Naive B cell (primary cell): ENCODE data around the gene OTUB2. TPM values are rescaled to one million over a fixed set of nuclear protein-coding genes. Genes with fewer than 3 reads are reported as not detected.

Experiments used
- ATAC-seq, 2 donors: fragments of 150-1000 bp; cut with Tn5 transposase; 2 replicates each; pipeline ENCODE4 v1.10.0; 2021; ENCODE audit warnings: low read depth in 2 of 2, mild to moderate bottlenecking in 2 of 2, moderate library complexity in 2 of 2
- DNase-seq: peaks from one replicate; pipeline ENCODE4 v3.0.0; 2022
- H3K27ac Mint-ChIP-seq, 6 donors: one replicate each; pipeline ENCODE4 v1.8.0; 2020 to 2022; ENCODE audit warnings: mild to moderate bottlenecking in 6 of 6, mixed read lengths in 6 of 6, moderate library complexity in 5 of 6, inconsistent platforms in 2 of 6
- H3K27me3 Mint-ChIP-seq, 3 donors: one replicate each; pipeline ENCODE4 v1.8.0; 2021 to 2022; ENCODE audit warnings: mixed read lengths in 3 of 3, mild to moderate bottlenecking in 1 of 3
- H3K36me3 Mint-ChIP-seq, 2 donors: one replicate each; pipeline ENCODE4 v1.8.0; 2020 to 2022; ENCODE audit warnings: mixed read lengths in 2 of 2, inconsistent platforms in 1 of 2, mild to moderate bottlenecking in 1 of 2
- H3K4me1 Mint-ChIP-seq, 3 donors: one replicate each; pipeline ENCODE4 v1.8.0; 2020 to 2022; ENCODE audit warnings: mixed read lengths in 3 of 3, inconsistent platforms in 1 of 3, mild to moderate bottlenecking in 1 of 3, moderate library complexity in 1 of 3
- H3K4me3 Mint-ChIP-seq, 8 donors: one replicate each; pipeline ENCODE4 v1.8.0; 2020 to 2022; ENCODE audit warnings: mild to moderate bottlenecking in 8 of 8, mixed read lengths in 8 of 8, moderate library complexity in 8 of 8, inconsistent platforms in 2 of 8
- H3K9me3 Mint-ChIP-seq, 7 donors: one replicate each; pipeline ENCODE4 v1.8.0; 2020 to 2022; ENCODE audit warnings: mixed read lengths in 7 of 7, mild to moderate bottlenecking in 5 of 7, inconsistent platforms in 2 of 7, moderate library complexity in 1 of 7
- polyA plus RNA-seq, 6 donors: library from polyadenylated mRNA; unstranded; fragments of 300-500 nt; fragmentation: Illumina TruSeq; gene quantifications; one replicate each; pipeline ENCODE4 v1.2.3, GENCODE V29; 2021; ENCODE audit warnings: low read depth in 6 of 6

The OTUB2 gene
- polyA plus RNA-seq, 6 donors from 2014 or later = 0.08 to 0.23 (median 0.20) TPM; not detected in 1

DNA sequence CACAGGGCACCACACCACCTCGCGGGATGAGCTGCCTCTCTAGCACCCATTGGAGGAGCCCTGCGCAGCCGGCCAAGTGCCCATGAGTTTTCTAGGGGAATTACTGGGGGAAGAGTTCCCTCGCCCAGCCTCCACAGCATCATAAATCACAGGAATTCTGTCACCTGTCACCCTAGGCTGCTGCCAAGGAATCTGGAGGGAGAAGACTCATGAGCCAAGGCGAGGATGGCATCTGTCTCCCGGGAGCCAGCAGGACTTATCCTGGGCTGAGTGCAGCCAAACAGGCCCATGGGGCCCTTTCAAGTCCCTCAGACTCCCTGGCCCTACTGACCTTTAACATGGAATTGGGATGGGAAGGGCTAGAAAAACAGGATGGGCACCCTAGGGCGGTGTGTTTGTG lies 7.8 kb upstream of the OTUB2 start:
- H3K4me3 Mint-ChIP-seq = peak overlapping the region in 1 of 8 donors; percentile 70
- no peaks in the 10 kb centered on the region for H3K36me3 Mint-ChIP-seq
- H3K27ac Mint-ChIP-seq = no peak overlapping the region
- no peaks in the 10 kb centered on the region for H3K4me1 Mint-ChIP-seq
- peaks cover 16 to 68% (median 63%) of the 10 kb centered on the region in 3 donors for H3K27me3 Mint-ChIP-seq
- ATAC-seq = no peak
- no peak for DNase-seq
- peaks cover 0 to 2% (median 0%) of the 10 kb centered on the region in 7 donors for H3K9me3 Mint-ChIP-seq

DNA sequence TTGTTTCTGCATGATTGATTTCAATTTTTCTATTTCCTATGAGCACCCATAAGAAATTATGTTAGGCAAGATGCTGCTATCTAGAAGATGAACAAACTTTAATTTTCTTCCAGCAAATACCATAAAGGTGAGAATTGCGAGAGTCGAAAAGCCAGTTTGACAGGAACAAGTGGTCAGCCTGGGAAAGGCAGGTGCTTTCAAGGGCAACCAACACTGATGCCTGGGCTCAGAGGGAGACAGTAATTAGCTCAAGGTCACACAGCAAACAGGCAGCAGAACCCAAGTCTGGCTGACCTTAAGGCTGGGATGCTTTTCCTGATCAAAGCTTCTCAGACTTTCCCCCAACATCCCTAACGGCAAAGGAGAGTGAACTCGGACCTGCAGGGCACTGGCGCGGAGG lies 6.8 kb upstream of the OTUB2 start:
- DNase-seq = no peak
- peaks cover 0 to 2% (median 0%) of the 10 kb centered on the region in 7 donors for H3K9me3 Mint-ChIP-seq
- no peak overlapping the region for H3K27ac Mint-ChIP-seq
- H3K4me1 Mint-ChIP-seq = no peaks in the 10 kb centered on the region
- no peak for ATAC-seq
- H3K4me3 Mint-ChIP-seq = no peak overlapping the region
- peaks cover 21 to 72% (median 72%) of the 10 kb centered on the region in 3 donors for H3K27me3 Mint-ChIP-seq
- H3K36me3 Mint-ChIP-seq = no peaks in the 10 kb centered on the region

DNA sequence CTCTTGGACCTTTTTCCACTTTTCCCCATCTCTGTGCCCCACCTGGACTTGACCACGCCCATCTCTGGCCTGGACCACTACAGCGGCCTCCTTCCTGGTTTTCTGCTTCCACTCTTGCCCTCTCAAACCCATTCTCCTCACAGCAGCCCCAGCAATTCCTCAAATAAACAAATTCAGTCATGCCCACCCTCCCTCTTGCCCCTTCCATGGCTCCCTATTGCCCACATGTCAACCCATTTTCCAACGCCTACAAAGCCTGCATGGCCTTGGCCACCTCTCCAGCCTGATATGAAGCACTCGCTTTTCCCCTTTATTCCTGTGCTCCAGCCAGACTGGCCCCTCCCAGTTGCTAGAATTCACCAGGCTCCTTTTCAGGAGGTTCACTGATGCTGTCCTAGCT lies 5.9 kb upstream of the OTUB2 start:
- Mint-ChIP-seq H3K27ac (no peak overlapping the region), H3K4me3 (no peak overlapping the region), H3K27me3 (peaks cover 23 to 75% (median 72%) of the 10 kb centered on the region in 3 donors), H3K9me3 (peaks cover 0 to 2% (median 0%) of the 10 kb centered on the region in 7 donors), H3K36me3 (no peaks in the 10 kb centered on the region), H3K4me1 (no peaks in the 10 kb centered on the region)
- no peak for DNase-seq
- no peak for ATAC-seq

DNA sequence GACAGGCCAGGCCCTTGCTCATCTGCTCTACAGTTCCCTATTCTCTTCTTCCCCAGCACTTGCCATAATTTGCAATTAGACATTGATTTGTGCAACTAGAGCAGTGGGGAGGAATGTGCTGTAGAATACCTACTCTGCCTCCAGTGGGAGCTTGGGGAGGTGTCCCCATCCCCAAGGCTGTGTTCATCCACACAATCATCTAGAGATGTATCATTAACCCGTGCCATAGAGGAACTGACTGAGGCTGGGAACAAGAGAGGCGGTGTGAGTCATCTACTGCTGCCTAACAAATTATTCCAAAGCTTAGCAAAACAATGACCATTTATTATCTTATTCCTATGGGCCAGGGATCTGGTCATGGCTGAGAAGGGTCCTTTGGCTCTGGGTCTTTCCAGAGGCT lies 5.1 kb upstream of the OTUB2 start:
- Mint-ChIP-seq H3K4me1 (peaks cover 3 to 5% (median 3%) of the 10 kb centered on the region in 3 donors), H3K36me3 (no peaks in the 10 kb centered on the region), H3K27ac (peak overlapping the region in 1 of 6 donors; percentile 1), H3K9me3 (peaks cover 0 to under 1% (median 0%) of the 10 kb centered on the region in 7 donors), H3K4me3 (no peak overlapping the region), H3K27me3 (peaks cover 25 to 77% (median 72%) of the 10 kb centered on the region in 3 donors)
- ATAC-seq = no peak
- no peak for DNase-seq

DNA sequence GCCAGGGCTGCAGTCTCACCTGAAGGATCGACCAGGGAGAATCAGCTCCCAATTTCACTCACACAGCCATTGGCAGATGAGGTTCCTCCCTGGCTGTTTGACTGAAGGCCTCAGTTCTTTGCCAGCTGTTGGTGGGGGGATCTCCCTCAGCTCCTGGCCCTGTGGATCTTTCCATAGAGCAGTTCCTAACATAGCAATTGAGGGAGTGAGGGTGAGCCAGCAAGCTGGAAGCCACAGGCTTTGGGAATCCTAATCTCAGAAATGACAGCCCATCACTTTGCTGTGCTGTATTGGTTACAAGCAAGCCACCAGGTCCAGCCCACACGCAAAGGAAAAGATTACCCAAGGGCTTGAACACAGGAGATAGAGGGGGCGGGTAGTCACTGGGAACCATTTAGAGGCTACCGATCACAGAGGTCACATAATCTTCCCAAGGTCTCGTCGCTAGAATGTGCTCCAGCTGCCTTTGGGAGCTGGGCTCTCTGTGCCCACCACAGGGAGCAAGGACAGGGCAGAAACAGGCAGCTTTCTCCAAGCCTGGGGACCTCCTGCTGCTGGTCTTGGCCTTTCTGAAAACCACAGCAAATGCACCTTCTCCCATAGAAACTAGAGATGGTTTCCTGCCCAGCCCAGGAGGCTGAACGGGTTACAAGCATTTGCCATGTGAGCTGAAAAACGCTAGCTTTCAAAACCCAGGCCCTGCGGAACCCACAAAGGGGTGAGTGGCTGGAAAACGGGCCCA lies 4.6 kb upstream of the OTUB2 start:
- DNase-seq = no peak
- H3K9me3 Mint-ChIP-seq = no peaks in the 10 kb centered on the region
- no peak overlapping the region for H3K27ac Mint-ChIP-seq
- ATAC-seq = no peak
- no peak overlapping the region for H3K4me3 Mint-ChIP-seq
- H3K4me1 Mint-ChIP-seq = peaks cover 5 to 6% (median 5%) of the 10 kb centered on the region in 3 donors
- H3K36me3 Mint-ChIP-seq = no peaks in the 10 kb centered on the region
- peaks cover 28 to 77% (median 69%) of the 10 kb centered on the region in 3 donors for H3K27me3 Mint-ChIP-seq

DNA sequence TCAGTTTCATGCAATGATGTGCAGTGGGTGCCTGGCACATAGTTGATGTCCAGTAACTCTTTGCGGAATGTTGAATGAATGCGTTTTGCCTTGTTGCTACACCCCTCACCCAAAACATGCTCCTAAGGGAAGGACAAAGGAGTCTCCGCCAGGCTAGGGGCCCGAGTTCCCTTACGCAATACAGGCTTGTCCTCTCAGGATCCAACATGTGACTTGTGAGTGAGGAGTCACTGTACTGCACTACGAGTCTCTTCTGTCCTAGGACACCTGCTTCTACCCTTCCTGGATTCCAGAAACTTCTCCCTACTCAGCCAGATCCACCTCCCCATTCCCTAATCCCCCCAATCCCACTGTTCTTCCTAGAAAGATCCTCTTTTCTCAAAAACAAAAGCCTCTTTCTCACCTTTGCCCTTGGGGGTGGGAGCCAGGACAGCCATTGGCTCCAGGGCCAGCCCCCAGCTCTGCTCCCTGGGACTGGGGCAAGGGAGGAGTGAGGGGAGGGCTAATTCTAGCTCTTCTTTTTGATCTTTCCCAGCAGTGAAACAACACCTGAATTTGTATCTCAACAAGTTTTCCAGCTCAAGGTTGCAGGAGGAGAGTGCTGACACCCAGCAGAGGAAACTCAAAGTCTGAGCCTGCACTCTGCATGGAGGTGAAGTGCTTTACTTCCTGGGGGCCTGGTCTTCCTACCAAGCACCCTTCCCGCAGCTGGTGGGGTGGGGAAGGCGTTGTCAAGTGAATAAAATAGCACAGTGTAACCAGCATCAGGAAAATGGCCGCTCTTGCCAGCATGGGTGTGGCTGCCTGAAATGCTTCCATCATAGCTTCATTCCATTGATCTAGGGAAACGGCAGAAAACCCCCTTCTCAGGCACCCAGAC lies 3.4 kb upstream of the OTUB2 start:
- Mint-ChIP-seq H3K4me3 (no peak overlapping the region), H3K9me3 (no peaks in the 10 kb centered on the region), H3K27ac (peak overlapping the region in 1 of 6 donors; percentile 72), H3K36me3 (no peaks in the 10 kb centered on the region), H3K4me1 (peaks cover 5 to 6% (median 5%) of the 10 kb centered on the region in 3 donors), H3K27me3 (peaks cover 20 to 71% (median 59%) of the 10 kb centered on the region in 3 donors)
- DNase-seq (no peak), ATAC-seq (no peak)

DNA sequence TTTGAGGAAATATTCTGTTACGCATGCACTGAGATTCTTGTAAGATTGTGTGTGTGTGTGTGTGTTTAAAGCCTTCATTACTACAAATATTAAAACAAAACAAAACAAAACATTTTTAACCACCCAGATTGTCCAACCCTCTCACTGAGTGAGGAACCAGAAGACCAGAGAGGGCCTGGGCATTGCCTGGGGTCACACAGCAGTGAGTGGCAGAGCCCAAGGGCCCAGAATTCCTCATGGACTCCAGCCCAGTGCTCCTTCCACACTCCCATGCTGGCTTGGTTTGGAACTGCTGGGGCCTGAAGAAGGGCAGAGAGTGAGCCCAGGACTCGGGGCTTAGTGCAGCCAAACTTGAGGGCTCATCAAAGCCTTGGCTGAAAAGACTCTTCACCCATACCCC lies 1.6 kb upstream of the OTUB2 start:
- peaks cover 17 to 66% (median 51%) of the 10 kb centered on the region in 3 donors for H3K27me3 Mint-ChIP-seq
- no peaks in the 10 kb centered on the region for H3K36me3 Mint-ChIP-seq
- ATAC-seq (no peak), DNase-seq (no peak)
- H3K9me3 Mint-ChIP-seq = no peaks in the 10 kb centered on the region
- no peak overlapping the region for H3K27ac Mint-ChIP-seq
- peak overlapping the region in 1 of 8 donors; percentile 5 for H3K4me3 Mint-ChIP-seq
- H3K4me1 Mint-ChIP-seq = peaks cover 5 to 11% (median 9%) of the 10 kb centered on the region in 3 donors

DNA sequence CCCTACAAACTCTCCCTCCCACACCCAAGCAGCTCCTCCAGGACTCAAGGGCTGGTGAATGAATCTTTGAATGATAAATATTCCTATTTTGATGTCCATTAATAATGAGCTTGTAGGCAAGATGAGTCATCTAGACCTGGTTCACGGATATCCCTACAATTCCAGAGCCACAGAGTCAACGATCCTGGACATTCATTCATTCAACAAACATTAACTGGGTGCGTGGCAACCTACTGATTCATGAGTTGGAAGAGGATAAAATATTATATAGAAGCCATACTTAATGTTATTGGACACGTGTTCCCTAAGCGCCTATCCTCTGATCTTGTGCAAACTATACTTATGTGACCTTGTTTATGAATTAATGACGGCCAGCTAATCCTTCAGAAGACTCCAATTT lies 420 bp upstream of the OTUB2 start:
- Mint-ChIP-seq H3K4me1 (peaks cover 5 to 11% (median 9%) of the 10 kb centered on the region in 3 donors), H3K27me3 (peaks cover 21 to 67% (median 48%) of the 10 kb centered on the region in 3 donors), H3K27ac (peak overlapping the region in 1 of 6 donors; percentile 23), H3K9me3 (no peaks in the 10 kb centered on the region), H3K4me3 (peak overlapping the region; percentile 68 to 91 (median 84)), H3K36me3 (no peaks in the 10 kb centered on the region)
- ATAC-seq (no peak), DNase-seq (no peak)

DNA sequence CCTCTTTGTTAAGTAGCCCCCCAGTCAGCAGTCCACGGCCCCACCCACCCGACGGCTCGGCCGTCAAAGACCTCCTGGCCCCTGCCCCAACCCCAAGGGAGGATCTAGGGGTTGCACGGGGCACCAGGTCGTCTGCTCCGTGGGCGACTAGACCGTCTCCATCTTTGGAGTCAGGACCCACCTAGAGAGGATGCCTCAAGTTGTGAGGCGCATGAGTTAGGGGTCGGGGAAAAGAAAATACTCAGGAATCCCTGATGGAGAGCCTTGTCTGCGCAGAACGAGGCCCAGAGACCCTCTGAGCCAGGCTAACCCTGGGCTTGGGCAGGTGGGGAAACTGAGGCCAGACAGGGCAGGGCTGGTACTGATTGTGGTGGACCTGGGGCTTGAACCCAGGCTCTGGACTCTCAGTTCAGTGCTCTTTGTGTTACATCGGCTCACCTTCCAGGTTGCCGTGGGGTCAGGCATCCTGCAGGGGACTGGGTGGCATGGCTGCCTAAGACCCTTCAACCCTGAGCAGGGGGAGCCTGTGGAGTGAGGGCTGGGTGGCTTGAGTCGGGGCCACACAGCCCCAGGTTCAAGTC lies 839 bp downstream of the OTUB2 start:
- peaks cover 21 to 57% (median 39%) of the 10 kb centered on the region in 3 donors for H3K27me3 Mint-ChIP-seq
- no peaks in the 10 kb centered on the region for H3K36me3 Mint-ChIP-seq
- DNase-seq (no peak), ATAC-seq (no peak)
- no peak overlapping the region for H3K27ac Mint-ChIP-seq
- no peaks in the 10 kb centered on the region for H3K9me3 Mint-ChIP-seq
- H3K4me3 Mint-ChIP-seq = peak overlapping the region; percentile 21 to 80 (median 72)
- peaks cover 5 to 11% (median 9%) of the 10 kb centered on the region in 3 donors for H3K4me1 Mint-ChIP-seq

DNA sequence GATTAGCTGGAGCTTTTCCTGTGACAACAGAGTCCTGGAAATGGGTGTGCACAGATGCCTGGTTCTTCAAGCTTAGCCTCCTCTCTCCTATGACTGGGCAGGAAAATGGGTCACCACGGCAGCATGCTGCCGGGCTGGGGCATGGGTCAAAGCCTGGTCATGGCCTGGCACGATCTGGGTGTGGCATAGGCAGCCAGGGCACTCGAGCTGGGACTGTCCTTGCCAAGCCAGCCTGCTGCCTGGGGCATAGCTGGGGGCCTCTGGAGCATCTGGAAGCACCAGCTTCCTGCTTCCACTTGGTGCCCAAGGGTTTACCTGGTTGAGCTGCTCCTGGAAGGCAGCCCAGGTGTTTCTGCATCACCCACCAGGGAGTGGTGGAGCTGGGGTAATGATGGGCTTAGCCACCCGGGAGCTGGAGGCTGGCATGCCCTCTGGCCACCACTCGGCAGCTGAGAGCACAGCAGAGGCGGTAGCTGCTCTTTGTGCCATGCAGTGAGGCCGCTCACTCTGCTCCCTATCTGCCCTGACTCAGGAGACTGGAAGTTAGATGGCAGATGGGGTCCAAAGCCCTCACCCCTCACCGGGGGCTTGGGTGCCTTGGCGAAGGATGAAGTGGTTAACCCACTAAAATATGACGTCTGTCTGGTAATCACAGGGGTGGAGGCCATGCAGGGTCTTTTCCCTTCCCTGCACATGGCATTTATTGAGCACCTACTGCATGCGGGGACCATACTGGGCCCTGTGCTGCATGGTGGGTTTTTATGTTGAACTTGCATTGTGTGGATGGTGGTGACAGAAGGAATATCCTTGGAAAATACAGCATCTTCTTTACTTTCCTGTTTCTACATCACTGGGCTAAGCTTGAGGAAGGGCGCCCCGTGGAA lies 1.7 kb downstream of the OTUB2 start:
- no peaks in the 10 kb centered on the region for H3K36me3 Mint-ChIP-seq
- H3K4me1 Mint-ChIP-seq = peaks cover 5 to 11% (median 9%) of the 10 kb centered on the region in 3 donors
- no peak for ATAC-seq
- H3K9me3 Mint-ChIP-seq = no peaks in the 10 kb centered on the region
- peaks cover 21 to 49% (median 31%) of the 10 kb centered on the region in 3 donors for H3K27me3 Mint-ChIP-seq
- peak overlapping the region in 2 of 6 donors; percentile 4 to 65 for H3K27ac Mint-ChIP-seq
- H3K4me3 Mint-ChIP-seq = peak overlapping the region; percentile 21 to 76 (median 66)
- no peak for DNase-seq

DNA sequence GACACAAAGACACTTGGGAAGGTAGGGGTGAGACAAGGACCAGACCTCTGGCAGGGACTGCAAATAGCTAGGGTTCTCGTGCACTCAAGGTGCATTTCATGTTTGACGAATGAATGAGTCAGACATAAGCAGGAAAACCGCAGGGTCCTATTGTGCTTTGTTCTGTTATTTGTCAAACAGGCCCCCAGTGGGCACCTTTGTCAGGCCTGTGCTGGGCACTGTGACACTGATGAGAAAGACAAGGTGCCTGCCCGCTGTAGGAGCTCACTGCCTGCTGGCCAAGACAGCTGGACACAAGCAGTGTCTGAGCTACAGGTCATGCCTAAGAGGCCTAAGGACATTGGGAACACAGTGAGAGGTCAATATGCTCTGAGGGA lies 2.3 kb downstream of the OTUB2 start:
- ATAC-seq (no peak), DNase-seq (no peak)
- Mint-ChIP-seq H3K4me3 (peak overlapping the region in 5 of 8 donors; percentile 21 to 73 (median 47)), H3K4me1 (peaks cover 5 to 11% (median 9%) of the 10 kb centered on the region in 3 donors), H3K27me3 (peaks cover 18 to 43% (median 25%) of the 10 kb centered on the region in 3 donors), H3K27ac (peak overlapping the region in 1 of 6 donors; percentile 48), H3K9me3 (no peaks in the 10 kb centered on the region), H3K36me3 (no peaks in the 10 kb centered on the region)

DNA sequence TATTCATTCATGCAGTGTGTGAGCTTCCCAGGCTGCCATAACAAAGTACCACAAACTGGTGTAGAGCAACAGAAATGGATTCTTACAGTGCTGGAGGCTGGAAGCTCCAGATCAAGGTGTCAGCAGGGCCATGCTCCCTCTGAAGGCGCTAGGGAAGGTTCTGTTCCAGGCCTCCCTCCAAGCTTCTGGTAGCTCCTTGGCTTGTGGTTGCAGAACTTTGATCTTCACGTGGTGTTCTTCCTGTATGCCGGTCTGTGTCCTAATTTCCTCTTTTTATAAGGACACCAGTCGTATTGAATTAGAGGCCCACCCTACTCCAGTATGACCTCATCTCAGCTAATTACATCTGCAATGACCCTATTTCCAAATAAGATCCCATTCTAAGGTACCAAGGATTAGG lies 3.1 kb downstream of the OTUB2 start:
- Mint-ChIP-seq H3K27ac (no peak overlapping the region), H3K27me3 (peaks cover 13 to 34% (median 17%) of the 10 kb centered on the region in 3 donors), H3K4me3 (peak overlapping the region in 2 of 8 donors; percentile 28 to 59), H3K4me1 (peaks cover 5 to 11% (median 9%) of the 10 kb centered on the region in 3 donors), H3K36me3 (no peaks in the 10 kb centered on the region), H3K9me3 (no peaks in the 10 kb centered on the region)
- DNase-seq (no peak), ATAC-seq (no peak)
